BE2C (cell line): ENCODE measurements around the gene APPL2.

ENCODE experiments used
- DNase-seq: peaks from one replicate; pipeline ENCODE4 v3.0.0-alpha.2; 2020
- H3K27me3 ChIP-seq: fragments of 250-450 bp; sonication (Bioruptor Pico); 2 replicates; pipeline ENCODE4 v1.5.1; 2020; ENCODE audit warnings: mild to moderate bottlenecking
- H3K36me3 ChIP-seq: fragments of 250-450 bp; sonication (Bioruptor Pico); 2 replicates; pipeline ENCODE4 v1.5.1; 2020; ENCODE audit warnings: mild to moderate bottlenecking
- H3K4me1 ChIP-seq: fragments of 250-450 bp; sonication (Bioruptor Pico); 2 replicates; pipeline ENCODE4 v1.5.1; 2020
- H3K4me3 ChIP-seq: 2 replicates; pipeline ENCODE4 v1.5.1; 2011; ENCODE audit warnings: low read depth, low read length
- H3K9me3 ChIP-seq: fragments of 250-450 bp; sonication (Bioruptor Pico); 2 replicates; pipeline ENCODE4 v1.5.1; 2020
- CTCF ChIP-seq: IDR thresholded peaks from 2 replicates; pipeline ENCODE4 v1.5.1; 2012; ENCODE audit warnings: mild to moderate bottlenecking, low read depth, low read length

APPL2 gene

GRCh38 chr12:105141320-105141922 lies 94.6 kb downstream of the APPL2 start:
- no peak for DNase-seq
- no peak overlapping the region for H3K4me3 ChIP-seq
- no peaks in the 10 kb centered on the region for H3K27me3 ChIP-seq
- no peak for TF ChIP-seq CTCF
- no peaks in the 10 kb centered on the region for H3K9me3 ChIP-seq
- peaks cover 12% of the 10 kb centered on the region; the same call in 1 of the 2 replicates for H3K4me1 ChIP-seq
- H3K36me3 ChIP-seq = peaks cover 24% of the 10 kb centered on the region

GRCh38 chr12:105138248-105138647 lies 97.7 kb downstream of the APPL2 start:
- no peak for TF ChIP-seq CTCF
- H3K27me3 ChIP-seq = no peaks in the 10 kb centered on the region
- no peaks in the 10 kb centered on the region for H3K9me3 ChIP-seq
- peaks cover 22% of the 10 kb centered on the region for H3K36me3 ChIP-seq
- DNase-seq = no peak
- peaks cover 12% of the 10 kb centered on the region; the same call in 1 of the 2 replicates for H3K4me1 ChIP-seq
- no peak overlapping the region for H3K4me3 ChIP-seq
